H9 (cell line): ENCODE data around the gene TIPARP. TPM values are rescaled to one million over a fixed set of nuclear protein-coding genes. Genes with fewer than 3 reads are reported as not detected.

Experiments used
- DNase-seq: peaks from one replicate; pipeline ENCODE4 v3.0.0-alpha.2; 2017
- H2AFZ ChIP-seq: one replicate; pipeline ENCODE4 v1.6.1; 2013; ENCODE audit warnings: mild to moderate bottlenecking, low read length, control low read depth, moderate library complexity
- H2AK5ac ChIP-seq: 2 replicates; pipeline ENCODE4 v1.6.1; 2013; ENCODE audit warnings: low read length, control low read depth, mixed read lengths; ENCODE audit not compliant: insufficient read length
- H2BK120ac ChIP-seq: one replicate; pipeline ENCODE4 v1.6.1; 2013; ENCODE audit warnings: low read depth, mild to moderate bottlenecking, low read length, control low read depth, inconsistent platforms; ENCODE audit not compliant: poor library complexity, severe bottlenecking
- H2BK12ac ChIP-seq: 2 replicates; pipeline ENCODE4 v1.6.1; 2013; ENCODE audit warnings: low read length, control low read depth, mixed read lengths, low read depth; ENCODE audit not compliant: insufficient read length
- H2BK15ac ChIP-seq: 2 replicates; pipeline ENCODE4 v1.6.1; 2013; ENCODE audit warnings: low read depth, low read length, control low read depth
- H2BK20ac ChIP-seq: one replicate; pipeline ENCODE4 v1.6.1; 2013; ENCODE audit warnings: low read depth, mild to moderate bottlenecking, low read length, control low read depth, inconsistent platforms; ENCODE audit not compliant: poor library complexity, severe bottlenecking
- H2BK5ac ChIP-seq: 2 replicates; pipeline ENCODE4 v1.6.1; 2013; ENCODE audit warnings: low read length, control low read depth, mixed read lengths; ENCODE audit not compliant: insufficient read length
- H3K14ac ChIP-seq: 2 replicates; pipeline ENCODE4 v1.6.1; 2013; ENCODE audit warnings: low read length, control low read depth; ENCODE audit not compliant: insufficient read depth
- H3K18ac ChIP-seq: 2 replicates; pipeline ENCODE4 v1.6.1; 2013; ENCODE audit warnings: low read depth, mild to moderate bottlenecking, mixed read lengths, low read length, control low read depth; ENCODE audit not compliant: insufficient read length
- H3K23ac ChIP-seq: 2 replicates; pipeline ENCODE4 v1.6.1; 2013; ENCODE audit warnings: low read length, control low read depth, mixed read lengths, low read depth; ENCODE audit not compliant: insufficient read length
- H3K23me2 ChIP-seq: 2 replicates; pipeline ENCODE4 v1.6.1; 2013; ENCODE audit warnings: low read depth, mild to moderate bottlenecking, mixed read lengths, low read length, control low read depth; ENCODE audit not compliant: insufficient read length, poor library complexity, severe bottlenecking
- H3K27ac ChIP-seq: 2 replicates; pipeline ENCODE4 v1.5.1; 2013; ENCODE audit warnings: low read length, control low read depth, mixed read lengths, low read depth; ENCODE audit not compliant: insufficient read length
- H3K27me3 ChIP-seq: 2 replicates; pipeline ENCODE4 v1.6.1; 2013; ENCODE audit warnings: low read length, control low read depth, inconsistent platforms; ENCODE audit not compliant: insufficient read depth
- H3K4ac ChIP-seq: 2 replicates; pipeline ENCODE4 v1.6.1; 2013; ENCODE audit warnings: low read depth, mild to moderate bottlenecking, control low read depth, inconsistent platforms, low read length, moderate library complexity
- H3K4me1 ChIP-seq: 2 replicates; pipeline ENCODE4 v1.6.1; 2013; ENCODE audit warnings: low read length, control low read depth, inconsistent platforms; ENCODE audit not compliant: insufficient read depth
- H3K4me2 ChIP-seq: 2 replicates; pipeline ENCODE4 v1.6.1; 2013; ENCODE audit warnings: low read length, control low read depth, mixed read lengths; ENCODE audit not compliant: insufficient read length, insufficient read depth
- H3K56ac ChIP-seq: 2 replicates; pipeline ENCODE4 v1.6.1; 2013; ENCODE audit warnings: low read depth, mild to moderate bottlenecking, mixed read lengths, low read length, control low read depth; ENCODE audit not compliant: insufficient read length
- H3K79me1 ChIP-seq: 2 replicates; pipeline ENCODE4 v1.6.1; 2013; ENCODE audit warnings: low read depth, mild to moderate bottlenecking, moderate library complexity, low read length, control low read depth, inconsistent platforms; ENCODE audit not compliant: insufficient read depth, poor library complexity, severe bottlenecking
- H3K79me2 ChIP-seq: 2 replicates; pipeline ENCODE4 v1.6.1; 2013; ENCODE audit warnings: low read length, control low read depth, inconsistent platforms; ENCODE audit not compliant: insufficient read depth
- H3K9ac ChIP-seq: 2 replicates; pipeline ENCODE4 v1.6.1; 2013; ENCODE audit warnings: low read length, control low read depth, mixed read lengths; ENCODE audit not compliant: insufficient read length; ENCODE audit errors: extremely low read depth
- H3K9me3 ChIP-seq: one replicate; pipeline ENCODE4 v1.6.1; 2013; ENCODE audit warnings: low read depth, low read length, inconsistent platforms; ENCODE audit not compliant: control insufficient read depth
- H3T11ph ChIP-seq: one replicate; pipeline ENCODE4 v1.6.1; 2013; ENCODE audit warnings: mild to moderate bottlenecking, low read length, control low read depth, inconsistent platforms
- H4K20me1 ChIP-seq: one replicate; pipeline ENCODE4 v1.6.1; 2013; ENCODE audit not compliant: control insufficient read depth, insufficient read length, insufficient read depth
- H4K5ac ChIP-seq: 2 replicates; pipeline ENCODE4 v1.6.1; 2013; ENCODE audit warnings: low read depth, mild to moderate bottlenecking, mixed read lengths, low read length, control low read depth; ENCODE audit not compliant: insufficient read length
- H4K8ac ChIP-seq: replicated peaks from 2 replicates; pipeline ENCODE4 v1.6.1; 2013; ENCODE audit warnings: low read length, control low read depth, mixed read lengths, low read depth; ENCODE audit not compliant: insufficient read length
- H4K91ac ChIP-seq: 2 replicates; pipeline ENCODE4 v1.6.1; 2013; ENCODE audit warnings: low read depth, mild to moderate bottlenecking, moderate library complexity, mixed read lengths, low read length, control low read depth; ENCODE audit not compliant: insufficient read length
- H3K27ac Mint-ChIP-seq, 3 experiments: 2 replicates in 2 of 3; 3 replicates in 1 of 3; pipeline ENCODE4 v1.8.0; 2020 to 2021; ENCODE audit warnings: mixed read lengths in 3 of 3, mild to moderate bottlenecking in 1 of 3, moderate library complexity in 1 of 3
- H3K27me3 Mint-ChIP-seq: 2 replicates; pipeline ENCODE4 v1.8.0; 2021; ENCODE audit warnings: low read depth, mild to moderate bottlenecking, moderate library complexity, mixed read lengths
- H3K36me3 Mint-ChIP-seq, 3 experiments: 2 replicates in 2 of 3; 3 replicates in 1 of 3; pipeline ENCODE4 v1.8.0; 2020 to 2021; ENCODE audit warnings: low read depth in 3 of 3, mixed read lengths in 3 of 3; ENCODE audit not compliant: insufficient read depth in 1 of 3
- H3K4me1 Mint-ChIP-seq, 2 experiments: 2 replicates each; pipeline ENCODE4 v1.8.0; 2020; ENCODE audit warnings: mixed read lengths in 2 of 2
- H3K4me3 Mint-ChIP-seq, 2 experiments: 2 replicates in 1 of 2; 3 replicates in 1 of 2; pipeline ENCODE4 v1.8.0; 2020 to 2021; ENCODE audit warnings: mild to moderate bottlenecking in 2 of 2, mixed read lengths in 2 of 2, moderate library complexity in 1 of 2
- H3K9me3 Mint-ChIP-seq, 2 experiments: 2 replicates in 1 of 2; 3 replicates in 1 of 2; pipeline ENCODE4 v1.8.0; 2020; ENCODE audit warnings: mild to moderate bottlenecking in 2 of 2, mixed read lengths in 2 of 2, moderate library complexity in 1 of 2
- WGBS: extraction: QIAGEN DNeasy Blood & Tissue Kit; methylation state at CpG from one replicate; pipeline ENCODE4 v1.1.7; 2013; ENCODE audit warnings: missing lambda C conversion rate, low lambda C conversion rate, mixed read lengths; ENCODE audit not compliant: insufficient read length; ENCODE audit errors: extremely low coverage; 5-methylcytosine and 5-hydroxymethylcytosine counted together
- total RNA-seq: library from RNA; stranded (reverse); gene quantifications from 2 replicates; pipeline ENCODE4 v1.2.1, GENCODE V29; 2021
- TF ChIP-seq, protein P1 (sequence below): fragments of 200-600 bp; sonication (generic); conservative IDR thresholded peaks from 3 replicates; pipeline ENCODE4 v1.8.0; 2021; ENCODE audit warnings: antibody characterized with exemption, mild to moderate bottlenecking

Gene TIPARP
- total RNA-seq, 1 experiment from 2014 or later: 5.9 TPM

DNA sequence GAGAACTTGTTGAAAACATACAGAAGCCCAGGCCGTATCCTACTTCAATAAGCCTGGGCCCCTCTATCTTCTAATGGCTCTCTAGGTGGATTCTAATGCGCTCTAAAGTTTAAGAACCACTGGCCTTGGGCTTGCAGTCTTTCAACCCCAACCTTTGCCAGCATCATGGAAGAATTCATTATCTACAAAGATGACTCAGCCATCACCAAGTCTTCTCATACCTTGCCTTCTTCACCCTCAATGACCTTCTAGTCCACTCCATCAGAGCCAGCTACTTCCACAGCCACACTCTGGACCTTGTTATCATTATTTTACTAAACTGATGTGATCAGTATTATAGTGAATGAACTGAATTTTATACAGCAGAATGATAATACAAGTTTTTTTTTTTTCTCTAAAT, 16.9 kb upstream of the TIPARP start:
- Histone ChIP-seq H2BK12ac (no peak overlapping the region), H3T11ph (no peak overlapping the region), H2BK5ac (no peak overlapping the region), H3K14ac (no peak overlapping the region), H4K8ac (no peak overlapping the region), H2BK120ac (no peak overlapping the region), H2BK15ac (no peak overlapping the region), H3K18ac (no peak overlapping the region), H4K91ac (no peak overlapping the region), H3K27me3 (no peaks in the 10 kb centered on the region), H3K4me1 (no peaks in the 10 kb centered on the region), H3K23ac (no peak overlapping the region), H3K9me3 (no peaks in the 10 kb centered on the region), H2AK5ac (no peak overlapping the region), H2AFZ (no peak overlapping the region), H3K79me1 (no peaks in the 10 kb centered on the region), H2BK20ac (no peak overlapping the region), H3K4ac (no peak overlapping the region), H3K9ac (no peak overlapping the region), H3K4me2 (no peak overlapping the region), H3K79me2 (no peaks in the 10 kb centered on the region), H3K23me2 (no peaks in the 10 kb centered on the region), H4K20me1 (no peaks in the 10 kb centered on the region), H3K27ac (no peak overlapping the region), H4K5ac (no peak overlapping the region), H3K56ac (no peak overlapping the region)
- Mint-ChIP-seq H3K27me3 (no peaks in the 10 kb centered on the region), H3K27ac (no peak overlapping the region), H3K36me3 (no peaks in the 10 kb centered on the region), H3K9me3 (no peaks in the 10 kb centered on the region), H3K4me3 (no peak overlapping the region), H3K4me1 (no peaks in the 10 kb centered on the region; a peak in 1 of 4 replicates)
- TF ChIP-seq, protein P1, sequence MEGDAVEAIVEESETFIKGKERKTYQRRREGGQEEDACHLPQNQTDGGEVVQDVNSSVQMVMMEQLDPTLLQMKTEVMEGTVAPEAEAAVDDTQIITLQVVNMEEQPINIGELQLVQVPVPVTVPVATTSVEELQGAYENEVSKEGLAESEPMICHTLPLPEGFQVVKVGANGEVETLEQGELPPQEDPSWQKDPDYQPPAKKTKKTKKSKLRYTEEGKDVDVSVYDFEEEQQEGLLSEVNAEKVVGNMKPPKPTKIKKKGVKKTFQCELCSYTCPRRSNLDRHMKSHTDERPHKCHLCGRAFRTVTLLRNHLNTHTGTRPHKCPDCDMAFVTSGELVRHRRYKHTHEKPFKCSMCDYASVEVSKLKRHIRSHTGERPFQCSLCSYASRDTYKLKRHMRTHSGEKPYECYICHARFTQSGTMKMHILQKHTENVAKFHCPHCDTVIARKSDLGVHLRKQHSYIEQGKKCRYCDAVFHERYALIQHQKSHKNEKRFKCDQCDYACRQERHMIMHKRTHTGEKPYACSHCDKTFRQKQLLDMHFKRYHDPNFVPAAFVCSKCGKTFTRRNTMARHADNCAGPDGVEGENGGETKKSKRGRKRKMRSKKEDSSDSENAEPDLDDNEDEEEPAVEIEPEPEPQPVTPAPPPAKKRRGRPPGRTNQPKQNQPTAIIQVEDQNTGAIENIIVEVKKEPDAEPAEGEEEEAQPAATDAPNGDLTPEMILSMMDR: no peak
- no CpG with 5 or more reads among the region's 2 CpGs for WGBS
- no peak for DNase-seq
